GM15510 (cell line): ENCODE results near the gene MOV10L1.

Source experiments
- POLR2A ChIP-seq: IDR thresholded peaks from 3 replicates; pipeline ENCODE4 v1.6.1; 2011; ENCODE audit warnings: borderline replicate concordance; ENCODE audit not compliant: insufficient read length; ENCODE audit errors: extremely low read depth

Gene MOV10L1

GRCh38 chr22:50053861-50054260, 35.9 kb upstream of the MOV10L1 start:
- no peak for TF ChIP-seq POLR2A

- no peak for TF ChIP-seq POLR2A
Observed at GRCh38 chr22:50056214-50056972, 33.4 kb upstream of the MOV10L1 start.

- TF ChIP-seq POLR2A, result no peak
Observed at GRCh38 chr22:50057278-50058060, 32.3 kb upstream of the MOV10L1 start.

- no peak for TF ChIP-seq POLR2A
Observed at GRCh38 chr22:50058061-50058905, 31.5 kb upstream of the MOV10L1 start, which contains the start of gene TTLL8. TSS of gene TTLL8 (minus strand) at chr22:50058298.

- no peak for TF ChIP-seq POLR2A
Observed at GRCh38 chr22:50058906-50059880, 30.6 kb upstream of the MOV10L1 start.

GRCh38 chr22:50059881-50060262, 29.9 kb upstream of the MOV10L1 start:
- no peak for TF ChIP-seq POLR2A

- no peak for TF ChIP-seq POLR2A
Observed at GRCh38 chr22:50060441-50061140, 29.2 kb upstream of the MOV10L1 start.

GRCh38 chr22:50061141-50061823, 28.5 kb upstream of the MOV10L1 start:
- no peak for TF ChIP-seq POLR2A

- TF ChIP-seq POLR2A, result no peak
Observed at GRCh38 chr22:50061824-50062355, 27.9 kb upstream of the MOV10L1 start.

GRCh38 chr22:50062509-50063135, 27.2 kb upstream of the MOV10L1 start:
- no peak for TF ChIP-seq POLR2A

GRCh38 chr22:50063589-50064393, 26.0 kb upstream of the MOV10L1 start:
- TF ChIP-seq POLR2A, result no peak
